Inflammatory macrophage treated with lipopolysaccharide for 4 hours (primary cell): ENCODE results near the gene NDUFS5.
"Not testable (repeated sequence)": the region's sequence is repeated elsewhere in the genome, so short reads cannot be mapped to it uniquely, and the experiment has no call there.

ENCODE experiments used
- DNase-seq: peaks from one replicate; pipeline ENCODE4 v3.0.0-alpha.2; 2020

Gene NDUFS5

DNA sequence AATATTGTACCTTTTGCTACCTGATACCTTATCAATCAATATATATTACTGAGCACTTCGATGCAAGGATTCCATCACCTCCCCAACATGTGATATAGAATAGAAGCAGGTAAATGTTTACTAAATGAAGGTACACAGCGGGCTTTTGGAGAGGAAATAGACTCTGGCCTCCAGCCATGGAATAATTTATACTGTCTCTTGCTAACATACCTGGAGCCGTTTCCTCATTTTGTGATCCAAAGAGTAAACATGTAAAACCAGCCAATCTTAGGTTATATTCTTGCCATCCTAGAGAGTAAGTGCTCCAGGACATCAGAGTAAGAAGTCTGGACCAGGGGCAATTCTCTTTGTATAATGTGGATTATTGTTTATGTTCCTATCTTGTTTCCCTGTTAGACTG lies 39.4 kb downstream of the NDUFS5 start:
- DNase-seq, result no peak

DNA sequence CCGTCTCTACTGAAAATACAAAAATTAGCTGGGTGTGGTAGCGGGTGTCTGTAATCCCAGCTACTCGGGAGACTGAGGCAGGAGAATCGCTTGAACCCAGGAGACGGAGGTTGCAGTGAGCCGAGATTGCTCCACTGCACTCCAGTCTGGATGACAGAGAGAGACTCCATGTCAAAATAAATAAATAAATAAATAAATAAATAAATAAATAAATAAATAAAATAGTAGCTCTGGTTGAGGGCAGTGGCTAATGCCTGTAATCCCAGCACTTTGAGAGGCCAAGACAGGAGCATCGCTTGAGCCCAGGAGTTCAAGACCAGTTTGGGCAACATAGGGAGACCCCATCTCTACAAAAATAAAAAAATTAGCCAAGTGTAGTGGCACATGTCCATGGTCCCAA lies 42.1 kb downstream of the NDUFS5 start:
- DNase-seq, result not testable (repeated sequence)

DNA sequence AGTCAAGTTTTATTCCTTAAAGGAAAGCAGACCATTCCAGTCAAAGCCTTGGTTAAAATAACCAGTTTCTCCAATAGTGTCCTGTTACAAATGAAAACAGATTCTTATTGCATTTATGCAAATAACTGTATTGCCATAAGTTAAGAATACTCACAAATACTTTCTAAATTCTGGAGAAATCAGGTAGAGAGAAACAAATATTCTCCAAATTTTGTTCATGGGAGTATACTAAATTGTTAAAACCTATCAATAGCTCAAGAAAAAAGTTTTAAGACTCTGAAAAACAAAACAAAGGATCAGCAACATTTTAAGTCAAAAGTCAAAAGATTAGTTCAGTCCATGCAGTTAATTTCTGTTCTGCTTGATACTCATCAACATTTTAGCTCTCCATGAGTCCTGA lies 45.4 kb downstream of the NDUFS5 start:
- DNase-seq, result not testable (repeated sequence)

DNA sequence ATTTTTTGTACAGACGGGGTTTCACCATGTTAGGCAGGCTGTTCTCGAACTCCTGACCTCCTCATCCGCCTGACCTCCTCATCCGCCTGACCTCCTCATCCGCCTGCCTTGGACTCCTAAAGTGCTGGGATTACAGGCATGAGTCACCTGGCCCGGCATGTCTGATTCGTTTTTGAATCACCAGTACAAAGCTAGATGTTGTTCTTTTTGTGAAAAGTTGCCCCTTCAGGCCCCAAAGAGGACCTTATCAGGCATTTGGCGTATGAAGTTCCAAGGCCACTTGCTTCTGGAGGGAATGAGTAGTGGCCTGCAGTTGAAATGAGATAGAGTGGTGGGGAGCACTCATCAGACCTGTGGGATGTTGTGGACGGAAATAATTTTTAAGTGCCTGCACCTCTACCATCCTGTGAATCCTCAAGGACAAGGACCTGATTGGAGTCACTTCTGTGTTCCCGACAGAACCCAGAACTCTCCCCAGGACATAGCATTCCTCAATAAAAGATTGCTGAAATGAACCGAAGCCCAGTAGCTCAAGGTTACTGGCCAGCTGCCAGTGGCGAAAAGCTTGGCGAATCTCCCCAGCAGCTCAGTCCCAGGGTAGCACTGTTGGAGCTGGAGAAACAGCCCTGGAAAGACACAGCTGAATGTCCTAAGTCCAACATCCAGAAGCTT lies 50.1 kb downstream of the NDUFS5 start:
- DNase-seq, result no peak

DNA sequence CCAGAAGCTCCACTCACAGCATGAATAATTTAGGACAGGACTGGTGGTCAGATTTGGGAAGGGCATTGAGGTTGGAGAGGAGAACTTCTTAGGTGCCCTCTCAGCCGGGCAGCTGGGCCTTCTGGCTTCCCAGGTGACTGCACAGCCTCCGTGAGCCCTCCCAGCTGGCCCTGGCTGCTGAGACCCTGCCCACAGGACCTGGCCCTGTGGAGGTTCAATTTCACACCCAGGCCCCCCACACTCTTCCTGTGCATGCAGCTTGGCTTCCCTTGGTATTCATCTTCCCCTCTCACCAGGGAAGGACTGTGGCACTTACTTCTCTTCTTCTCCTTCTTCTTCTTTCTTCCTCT lies 50.6 kb downstream of the NDUFS5 start:
- no peak for DNase-seq

DNA sequence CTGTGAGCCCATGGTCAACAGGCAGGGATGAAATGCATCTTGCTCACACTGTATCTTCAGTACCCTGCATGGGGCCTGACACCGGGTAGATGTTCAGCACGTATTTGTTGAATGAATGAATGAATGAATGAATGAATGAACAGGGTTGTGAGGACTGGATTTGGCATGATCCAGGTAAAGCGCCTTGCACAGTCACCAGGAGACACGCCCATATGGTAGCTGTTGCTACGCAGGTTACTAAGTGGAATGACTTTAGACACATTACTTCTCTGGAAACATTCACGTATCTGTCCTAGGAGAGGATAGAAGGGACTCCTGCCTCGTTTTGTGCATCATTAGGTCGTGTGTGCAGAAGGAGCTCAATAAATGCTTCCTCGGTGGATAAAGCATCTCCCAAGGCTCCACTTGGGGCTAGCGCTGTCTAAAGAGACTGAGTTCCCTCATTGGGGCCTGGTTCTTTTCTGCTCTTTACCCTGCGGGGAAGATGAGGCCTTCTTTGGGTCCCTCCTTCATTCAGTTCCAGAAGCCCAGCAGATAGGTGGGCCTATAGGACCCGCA lies 54.2 kb downstream of the NDUFS5 start:
- DNase-seq, result no peak

DNA sequence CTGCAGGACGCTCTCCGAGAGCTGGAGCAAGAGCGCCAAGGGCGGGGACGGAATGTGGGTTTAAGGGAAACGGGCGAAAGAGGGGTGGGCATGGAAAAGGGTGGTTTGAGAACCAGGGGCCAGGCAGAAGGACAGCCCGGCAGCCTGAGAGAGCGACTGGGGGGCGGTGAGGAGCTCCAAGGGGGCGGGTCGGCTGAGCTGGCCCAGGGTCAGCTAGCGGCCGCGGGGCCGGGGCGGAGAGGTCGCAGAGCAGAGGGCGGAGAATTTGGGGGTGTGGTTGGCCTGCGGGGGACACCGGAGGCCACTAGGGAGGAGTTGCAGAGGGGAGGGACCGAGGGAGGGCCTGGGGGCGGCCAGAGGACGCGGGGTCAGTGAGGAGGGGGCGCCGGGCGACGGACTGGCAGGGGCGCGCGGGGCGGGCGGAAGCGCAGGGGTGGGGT lies 54.7 kb downstream of the NDUFS5 start:
- no peak for DNase-seq

DNA sequence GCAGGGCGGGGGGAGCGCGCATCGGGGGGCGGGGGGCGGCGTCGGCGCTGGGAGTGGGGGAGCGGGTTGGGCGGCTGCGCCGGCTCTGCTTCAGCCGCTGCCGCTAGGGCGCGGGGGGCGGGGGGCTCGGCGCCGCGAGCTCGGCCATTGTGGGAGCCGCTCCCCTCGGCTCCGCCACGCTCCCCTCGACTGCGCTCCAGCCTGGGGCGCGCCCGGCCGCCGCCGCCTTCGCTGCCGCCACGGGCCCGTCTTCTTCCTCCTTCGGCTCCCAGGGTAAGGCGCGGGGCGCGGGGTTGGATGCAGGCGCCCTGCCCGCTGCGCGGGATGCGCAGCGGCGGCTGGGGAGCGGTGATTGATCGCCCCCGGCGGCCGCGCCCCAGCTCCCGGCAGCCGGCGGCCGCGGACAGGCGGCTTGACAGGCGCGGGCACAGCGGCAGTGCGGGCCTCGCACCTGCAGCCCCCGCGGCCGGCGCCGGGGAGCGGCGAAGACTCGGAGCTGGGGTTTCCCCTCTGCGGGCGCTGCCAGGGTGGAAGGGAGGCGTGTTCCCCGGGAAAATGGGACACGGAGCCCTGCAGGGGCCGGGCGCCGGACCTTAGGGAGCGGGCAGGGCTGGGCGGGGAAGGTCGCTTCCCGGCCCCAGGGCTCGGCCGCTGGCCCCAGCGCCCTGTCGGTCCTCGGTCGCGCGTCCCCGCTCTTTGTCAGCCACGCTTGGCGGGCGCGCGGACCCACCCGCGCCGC lies 55.3 kb downstream of the NDUFS5 start:
- peak; percentile 24 for DNase-seq

DNA sequence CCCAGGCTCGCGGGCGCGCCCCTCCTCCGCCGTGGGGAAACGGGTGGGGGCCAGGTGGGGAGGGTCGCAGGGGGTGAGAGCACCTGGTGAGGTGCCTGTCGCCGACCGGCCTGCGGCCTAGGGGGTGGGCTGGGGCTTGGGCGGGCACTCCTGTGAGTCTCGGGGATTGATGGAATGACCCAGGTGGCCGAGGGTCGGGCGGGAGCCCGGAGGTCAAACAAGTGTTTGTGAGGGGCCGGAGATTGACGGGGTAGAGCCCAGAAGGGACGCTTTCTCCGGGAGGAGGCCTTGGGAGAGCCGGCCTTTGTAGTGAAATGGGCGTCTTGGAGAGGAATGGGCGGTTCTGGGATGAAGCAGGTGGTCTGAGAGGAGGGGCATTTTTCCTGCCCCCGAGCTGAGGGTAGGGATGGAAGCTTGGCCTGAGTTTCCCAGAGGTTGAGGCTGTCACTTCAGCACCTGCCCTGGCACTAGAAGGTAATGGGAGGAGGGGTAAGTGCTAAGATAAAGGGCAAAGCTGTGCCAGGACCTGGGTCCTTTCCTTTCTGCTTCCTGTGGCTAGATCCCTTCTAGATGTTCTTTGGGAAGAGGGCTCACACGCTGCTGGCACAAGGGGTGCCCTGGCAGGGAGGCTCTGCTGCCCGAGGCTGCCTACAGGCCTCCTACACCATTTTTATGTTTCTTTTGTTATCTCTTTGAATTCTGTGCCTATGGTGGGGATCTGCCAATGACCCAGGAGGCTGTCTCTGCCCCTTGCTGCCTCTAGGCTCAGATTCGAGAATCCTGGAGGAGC lies 56.1 kb downstream of the NDUFS5 start:
- DNase-seq, result no peak

DNA sequence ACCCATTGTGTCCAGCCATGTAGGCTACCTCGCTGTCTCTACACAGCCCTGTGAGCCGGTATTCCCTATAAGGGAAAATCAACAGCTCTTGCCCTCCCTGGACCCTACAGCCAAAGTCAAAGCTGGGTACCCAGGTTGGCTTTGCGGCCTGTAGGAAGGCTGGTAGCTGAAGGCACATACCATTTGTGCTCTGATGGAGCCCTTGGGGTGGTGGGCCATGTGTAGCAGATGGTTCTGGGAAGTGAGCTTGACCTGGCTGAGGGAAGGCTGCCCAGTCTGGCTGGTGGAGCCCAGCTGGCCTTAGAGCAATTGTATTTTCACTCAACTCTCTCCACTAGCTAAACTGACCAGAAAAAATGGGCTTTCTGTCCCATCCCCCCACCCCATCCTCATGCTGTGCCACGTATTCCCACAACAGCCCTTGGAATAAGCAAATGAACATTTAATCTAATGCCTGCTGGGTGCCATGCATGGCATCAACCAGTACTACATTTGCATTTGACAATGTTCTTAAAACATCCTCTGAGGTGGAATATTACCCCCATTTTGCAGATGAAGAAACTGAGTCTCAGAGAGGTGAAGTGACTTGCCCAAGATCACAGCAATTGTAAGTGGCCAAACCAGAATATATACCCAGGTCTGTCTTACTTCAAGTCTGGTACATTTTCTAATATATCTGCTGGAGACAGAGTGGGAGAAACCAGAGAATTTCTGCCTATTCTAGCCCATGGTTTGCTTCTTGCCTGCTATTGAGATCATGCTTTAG lies 56.8 kb downstream of the NDUFS5 start:
- DNase-seq, result no peak

DNA sequence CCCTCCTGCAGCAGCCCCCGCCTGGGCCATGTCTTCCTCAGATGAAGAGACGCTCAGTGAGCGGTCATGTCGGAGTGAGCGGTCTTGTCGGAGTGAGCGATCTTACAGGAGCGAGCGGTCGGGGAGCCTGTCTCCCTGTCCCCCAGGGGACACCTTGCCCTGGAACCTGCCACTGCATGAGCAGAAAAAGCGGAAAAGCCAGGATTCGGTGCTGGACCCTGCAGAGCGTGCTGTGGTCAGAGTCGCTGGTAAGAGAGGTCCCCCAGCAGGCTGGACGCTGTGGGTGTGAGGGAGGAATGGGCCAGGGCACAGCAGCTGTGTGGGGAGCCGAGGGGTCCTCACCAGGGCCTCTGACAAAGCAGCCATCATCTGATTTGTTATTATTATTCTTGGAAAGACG lies 58.0 kb downstream of the NDUFS5 start:
- no peak for DNase-seq
